GM15510 (cell line): ENCODE data around the gene STK38L.

Source experiments
- POLR2A ChIP-seq: IDR thresholded peaks from 3 replicates; pipeline ENCODE4 v1.6.1; 2011; ENCODE audit warnings: borderline replicate concordance; ENCODE audit not compliant: insufficient read length; ENCODE audit errors: extremely low read depth

Gene STK38L

DNA sequence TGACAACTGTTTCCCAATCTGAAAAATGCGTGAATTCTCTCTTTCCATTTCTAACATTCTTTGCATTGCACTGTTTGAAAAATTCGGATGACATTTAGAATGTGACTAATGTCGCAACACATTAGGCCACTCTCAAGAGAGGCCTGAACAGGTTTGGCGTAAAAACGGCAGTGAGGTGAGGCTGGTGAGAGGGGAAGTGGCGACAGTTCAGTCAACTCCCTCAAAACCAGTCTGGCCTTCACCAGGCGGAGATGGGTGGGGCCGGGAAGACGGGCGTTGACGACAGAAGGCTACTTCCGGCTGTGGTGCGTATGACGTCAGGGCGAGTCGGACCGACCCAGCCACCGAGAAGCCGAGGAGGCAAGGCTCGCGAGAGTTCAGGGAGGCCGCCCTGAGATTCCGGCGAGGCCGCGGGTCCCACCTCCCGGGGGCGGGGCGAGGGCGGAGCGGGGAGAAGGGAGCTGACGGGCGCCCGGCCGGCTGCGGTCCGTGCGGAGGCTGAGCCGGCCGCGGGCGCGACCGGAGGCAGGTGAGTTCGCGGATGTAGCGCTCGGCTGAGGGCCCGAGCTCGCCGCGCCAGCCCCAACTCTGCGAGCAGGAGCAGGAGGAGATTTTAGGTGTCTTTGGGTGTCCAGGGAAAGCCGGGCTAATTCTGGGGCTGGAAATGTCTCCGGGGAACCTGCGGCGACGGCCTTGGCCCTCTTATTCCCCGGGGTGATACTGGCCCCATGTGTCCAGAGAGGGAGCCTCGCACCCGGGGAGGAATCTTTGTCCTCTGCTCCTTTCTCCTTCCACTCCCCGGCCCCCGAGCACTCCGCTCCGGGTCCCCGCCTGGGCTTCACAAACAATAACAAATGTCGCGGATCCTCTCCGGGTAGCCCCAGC, at the start of gene STK38L:
STK38L (plus strand) TSS at position 483 of the 885 bp plus-strand sequence. CDS start 53,435 bp downstream, outside the sequence.
- TF ChIP-seq POLR2A: peak; percentile 99

DNA sequence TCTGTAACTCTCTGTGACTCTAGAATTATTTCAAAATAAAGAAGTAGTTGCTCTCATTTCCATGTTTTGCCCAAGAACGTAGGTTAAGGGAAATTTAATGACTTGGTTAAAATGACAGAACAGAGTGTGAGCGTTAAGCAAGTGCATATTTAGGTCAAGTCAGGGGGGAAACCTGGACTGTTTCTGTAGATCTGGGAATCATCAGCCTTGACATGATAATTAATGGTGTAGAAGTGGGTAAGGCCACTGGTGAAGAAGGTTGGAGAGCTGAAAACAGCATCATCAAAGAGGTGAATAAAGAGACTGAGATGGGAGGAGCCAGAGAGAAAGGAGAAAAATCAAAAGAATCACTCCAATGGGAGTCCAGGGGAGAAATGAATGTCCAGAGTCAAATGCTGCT, 49.4 kb upstream of the STK38L start:
- no peak for TF ChIP-seq POLR2A

DNA sequence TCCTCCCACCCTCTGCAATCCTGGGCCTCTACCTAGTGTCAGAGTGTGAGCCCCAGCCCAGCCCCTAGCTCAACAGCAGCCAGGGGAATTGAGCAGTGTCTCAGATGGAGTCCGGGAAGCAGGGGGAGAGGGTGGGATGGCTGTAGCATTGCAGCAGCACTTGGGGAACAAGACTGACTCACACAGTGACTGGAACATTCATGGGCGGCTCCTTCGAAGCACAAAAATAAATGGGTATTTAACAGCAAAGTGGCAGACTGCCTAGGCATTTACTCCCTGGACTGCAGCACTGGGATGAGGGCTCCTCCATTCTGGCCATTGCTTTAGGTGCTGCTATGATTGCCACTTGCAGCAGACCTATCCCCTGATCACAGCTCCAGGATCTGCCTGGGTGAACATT, 46.0 kb upstream of the STK38L start:
- TF ChIP-seq POLR2A: no peak

DNA sequence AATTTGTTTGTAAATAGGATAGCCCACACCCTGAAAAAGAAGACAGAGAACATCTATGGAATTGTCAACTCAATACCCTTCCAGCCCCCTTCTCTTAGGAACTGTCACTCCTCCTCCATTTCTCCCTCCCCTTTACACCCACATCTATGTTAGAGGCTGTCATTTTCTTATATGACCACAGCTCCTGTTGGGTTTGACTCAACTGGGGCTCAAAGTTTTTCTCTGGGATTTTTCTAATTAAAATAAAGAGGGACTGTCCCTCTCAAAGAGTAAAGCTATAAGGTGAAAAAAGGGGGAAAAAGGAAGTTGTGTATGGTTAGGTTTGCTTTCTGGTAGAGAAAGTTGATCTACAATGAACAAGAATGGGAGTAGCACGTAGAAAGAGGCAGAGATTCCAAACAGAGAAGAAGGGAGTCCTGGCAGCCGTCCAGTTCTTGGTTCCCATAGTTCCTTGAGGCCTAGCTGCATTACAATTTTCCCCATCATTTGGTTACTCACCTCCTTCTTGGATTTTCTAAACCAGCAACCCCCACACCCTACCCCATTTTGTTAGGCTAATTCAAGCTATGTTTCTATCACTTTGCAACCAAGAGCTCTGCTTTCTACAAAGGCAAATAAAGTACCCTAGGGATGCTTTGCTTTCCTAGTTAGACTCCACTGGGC, 44.3 kb upstream of the STK38L start:
- no peak for TF ChIP-seq POLR2A

- no peak for TF ChIP-seq POLR2A
Observed at GRCh38 chr12:27201169-27201568, 42.9 kb upstream of the STK38L start.

- no peak for TF ChIP-seq POLR2A
Observed at GRCh38 chr12:27206801-27207502, 37.1 kb upstream of the STK38L start.

GRCh38 chr12:27207615-27208413, 36.3 kb upstream of the STK38L start:
- no peak for TF ChIP-seq POLR2A

GRCh38 chr12:27208414-27208750, 35.7 kb upstream of the STK38L start:
- TF ChIP-seq POLR2A: no peak

DNA sequence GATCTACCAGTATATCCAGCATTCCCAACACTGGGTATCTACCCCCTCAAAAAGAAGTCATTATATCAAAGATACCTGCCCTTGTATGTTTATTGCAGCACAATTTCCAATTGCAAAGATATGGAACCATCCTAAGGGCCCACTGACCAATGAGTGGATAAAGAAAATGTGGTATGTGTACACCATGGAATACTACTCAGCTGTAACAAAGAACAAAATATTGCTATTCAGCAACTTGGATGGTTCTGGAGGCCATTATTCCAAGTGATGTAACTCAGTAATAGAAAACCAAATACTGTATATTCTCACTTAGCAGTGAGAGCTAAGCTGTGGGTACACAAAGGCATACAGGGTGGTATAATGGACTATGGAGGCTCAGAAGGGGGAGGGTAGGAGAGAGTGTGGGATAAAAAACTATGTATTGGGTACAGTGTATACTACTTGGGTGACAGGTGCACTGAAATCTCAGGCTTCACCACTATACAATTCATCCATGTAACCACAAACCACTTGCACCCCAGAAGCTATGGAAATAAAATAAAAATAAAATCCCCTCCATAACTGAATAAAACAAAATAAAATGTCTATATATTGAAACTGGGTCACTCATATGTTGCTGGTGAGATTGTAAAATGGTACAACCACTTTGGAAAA, 34.7 kb upstream of the STK38L start:
- no peak for TF ChIP-seq POLR2A

- TF ChIP-seq POLR2A: no peak
Observed at GRCh38 chr12:27210187-27210586, 33.9 kb upstream of the STK38L start.

DNA sequence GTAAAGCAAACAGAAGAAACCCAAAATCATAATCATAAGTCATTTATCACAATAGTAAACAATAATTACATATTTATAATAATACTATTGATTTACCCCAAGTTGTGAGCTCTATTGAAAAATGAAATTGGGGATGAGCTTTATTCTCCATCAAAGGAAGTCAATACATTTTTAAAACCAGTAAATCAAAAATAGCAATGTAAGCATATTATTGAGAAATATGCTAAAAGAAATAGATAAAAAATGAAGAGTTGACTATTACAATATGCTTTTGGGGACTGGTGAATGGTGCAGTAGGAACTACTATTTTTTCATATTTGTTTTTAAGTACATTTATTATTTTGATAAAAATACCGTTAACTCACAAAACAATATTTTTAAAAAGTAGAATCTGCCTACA, 31.2 kb upstream of the STK38L start:
- TF ChIP-seq POLR2A: no peak

DNA sequence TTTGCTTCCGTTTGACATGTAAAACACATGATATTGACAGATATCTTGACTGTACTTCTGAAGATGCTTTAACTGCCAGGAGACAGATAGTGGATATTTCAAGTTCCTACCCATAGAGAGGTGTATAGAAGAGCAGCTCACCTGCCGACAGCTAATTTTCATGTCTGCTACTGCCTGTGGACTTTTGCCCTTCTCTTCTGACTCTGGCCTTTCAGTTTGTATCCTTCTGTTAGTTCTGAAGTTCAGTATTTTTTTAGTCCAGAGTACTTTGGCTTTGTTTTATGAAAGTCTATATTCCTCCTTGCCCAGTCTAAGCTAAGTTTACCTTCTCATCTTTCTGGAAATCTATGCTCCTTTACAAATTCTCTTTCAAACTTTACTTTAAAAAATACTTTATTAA, 30.8 kb upstream of the STK38L start:
- no peak for TF ChIP-seq POLR2A

DNA sequence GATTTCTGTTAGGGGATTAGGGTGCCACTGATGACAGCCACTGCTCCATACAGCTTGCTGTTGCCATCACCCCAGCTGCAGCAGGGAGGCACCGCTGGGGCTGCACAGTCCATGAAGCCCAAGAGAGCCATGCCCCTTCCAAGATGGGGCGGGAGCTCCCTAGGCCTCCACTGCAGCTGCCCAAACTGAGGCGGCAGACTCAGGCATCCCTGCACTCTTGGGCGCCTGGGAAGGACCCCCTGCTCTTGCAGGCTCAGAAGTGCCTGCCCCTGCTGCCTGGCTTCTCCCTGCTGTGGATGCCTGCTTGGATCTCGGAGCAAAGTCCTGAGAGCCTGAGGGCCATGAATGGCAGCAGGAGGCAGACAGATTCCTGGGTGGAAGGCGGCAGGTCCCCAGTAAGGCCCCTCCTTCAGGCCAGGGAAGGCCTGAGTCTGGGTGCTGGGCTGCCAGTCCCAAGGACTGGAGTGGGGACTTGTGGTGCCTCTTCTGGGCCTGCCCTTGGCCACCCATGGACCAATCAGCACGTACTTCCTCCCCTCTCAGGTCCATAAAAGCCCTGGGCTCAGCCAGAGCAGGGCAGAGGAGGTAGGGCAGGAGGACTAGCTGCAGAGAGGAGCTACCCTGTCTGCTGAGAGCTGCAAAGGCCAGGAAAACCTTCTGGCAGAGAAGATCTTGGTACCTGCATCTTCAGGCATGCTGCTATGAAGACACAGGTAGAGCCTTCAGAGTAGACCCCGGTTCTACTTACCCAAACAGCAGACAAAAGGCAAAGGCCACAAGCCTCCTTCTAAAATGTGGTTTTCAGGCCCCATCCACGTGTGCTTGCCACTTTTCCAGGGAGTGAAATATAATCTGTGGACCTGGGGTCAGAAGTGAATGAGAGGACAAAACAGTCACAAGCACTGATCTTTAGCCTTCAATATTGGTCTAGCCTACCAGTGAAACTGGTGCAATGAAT, 30.0 kb upstream of the STK38L start:
- TF ChIP-seq POLR2A: no peak

DNA sequence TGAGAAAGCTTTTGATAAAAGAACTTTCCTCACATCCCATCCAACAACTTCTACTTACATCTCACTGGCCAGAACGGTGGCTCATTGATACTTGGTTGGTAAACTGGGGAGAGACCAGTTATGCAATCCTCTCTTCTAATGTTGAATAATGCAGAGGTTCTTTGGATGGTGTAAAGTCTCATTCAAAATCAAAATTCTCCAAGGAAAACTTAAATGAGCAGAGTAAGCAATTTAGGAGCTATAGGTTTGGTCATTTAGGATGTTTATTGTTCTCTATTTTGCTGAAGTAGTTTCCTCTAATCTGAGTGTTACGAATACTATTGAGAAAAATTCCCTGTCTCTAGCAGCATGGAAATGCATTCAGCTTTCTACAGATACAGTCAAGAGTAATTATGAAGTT, 26.5 kb upstream of the STK38L start:
- TF ChIP-seq POLR2A: no peak

DNA sequence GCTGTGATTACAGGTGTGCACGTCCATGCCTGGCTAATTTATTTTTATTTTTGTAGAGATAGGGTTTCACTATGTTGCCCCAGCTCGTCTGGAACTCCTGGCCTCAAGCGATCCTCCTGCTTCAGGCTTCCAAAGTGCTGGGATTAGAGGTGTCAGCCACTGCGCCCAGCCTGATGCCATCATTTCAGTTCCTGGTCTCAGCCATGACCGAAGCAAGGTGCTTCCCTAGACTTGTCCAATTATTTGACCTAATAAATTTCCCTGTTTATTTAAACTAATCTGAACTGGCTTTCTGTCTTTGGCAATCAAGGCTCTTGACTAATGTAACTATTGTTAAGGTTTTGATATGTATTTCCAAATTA, 24.4 kb upstream of the STK38L start:
- no peak for TF ChIP-seq POLR2A
